Measurements from ENCODE around the gene VRK1.

- TF ChIP-seq, protein P1, sequence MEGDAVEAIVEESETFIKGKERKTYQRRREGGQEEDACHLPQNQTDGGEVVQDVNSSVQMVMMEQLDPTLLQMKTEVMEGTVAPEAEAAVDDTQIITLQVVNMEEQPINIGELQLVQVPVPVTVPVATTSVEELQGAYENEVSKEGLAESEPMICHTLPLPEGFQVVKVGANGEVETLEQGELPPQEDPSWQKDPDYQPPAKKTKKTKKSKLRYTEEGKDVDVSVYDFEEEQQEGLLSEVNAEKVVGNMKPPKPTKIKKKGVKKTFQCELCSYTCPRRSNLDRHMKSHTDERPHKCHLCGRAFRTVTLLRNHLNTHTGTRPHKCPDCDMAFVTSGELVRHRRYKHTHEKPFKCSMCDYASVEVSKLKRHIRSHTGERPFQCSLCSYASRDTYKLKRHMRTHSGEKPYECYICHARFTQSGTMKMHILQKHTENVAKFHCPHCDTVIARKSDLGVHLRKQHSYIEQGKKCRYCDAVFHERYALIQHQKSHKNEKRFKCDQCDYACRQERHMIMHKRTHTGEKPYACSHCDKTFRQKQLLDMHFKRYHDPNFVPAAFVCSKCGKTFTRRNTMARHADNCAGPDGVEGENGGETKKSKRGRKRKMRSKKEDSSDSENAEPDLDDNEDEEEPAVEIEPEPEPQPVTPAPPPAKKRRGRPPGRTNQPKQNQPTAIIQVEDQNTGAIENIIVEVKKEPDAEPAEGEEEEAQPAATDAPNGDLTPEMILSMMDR (IDR thresholded peaks at IDR 0.05; ENCODE audit: low read depth, low read length, missing input control) = no peak
- TF ChIP-seq TAF1 (conservative IDR thresholded peaks at IDR 0.05) (no peak), MAX (IDR thresholded peaks at IDR 0.05) (no peak), RAD21 (IDR thresholded peaks at IDR 0.05) (no peak), FOXA1 (IDR thresholded peaks at IDR 0.05) (no peak), JUND (IDR thresholded peaks at IDR 0.05) (no peak), SP1 (IDR thresholded peaks at IDR 0.05) (no peak)
Measured at GRCh38 chr14:96757456-96757855, 39.7 kb upstream of the VRK1 start.

Data from liver (tissue), 3 donors.